Glomerular endothelial cell (primary cell): ENCODE results near the gene GRM5. TPM values are rescaled to one million over a fixed set of nuclear protein-coding genes. Genes with fewer than 3 reads are reported as not detected.
"Not testable (repeated sequence)": the region's sequence is repeated elsewhere in the genome, so short reads cannot be mapped to it uniquely, and the experiment has no call there.

Experiments used
- DNase-seq: peaks from one replicate; pipeline ENCODE4 v3.0.0-alpha.2; 2011; ENCODE audit warnings: low read depth, low spot score; ENCODE audit errors: extremely low read depth
- total RNA-seq: library from RNA; depleted of rRNA; stranded (reverse); fragments of >200 nt; gene quantifications from 2 replicates; pipeline ENCODE4 v1.2.3, GENCODE V29; 2015

The GRM5 gene
- total RNA-seq, result 0.05 and 0.47 TPM in 2 replicates

DNA sequence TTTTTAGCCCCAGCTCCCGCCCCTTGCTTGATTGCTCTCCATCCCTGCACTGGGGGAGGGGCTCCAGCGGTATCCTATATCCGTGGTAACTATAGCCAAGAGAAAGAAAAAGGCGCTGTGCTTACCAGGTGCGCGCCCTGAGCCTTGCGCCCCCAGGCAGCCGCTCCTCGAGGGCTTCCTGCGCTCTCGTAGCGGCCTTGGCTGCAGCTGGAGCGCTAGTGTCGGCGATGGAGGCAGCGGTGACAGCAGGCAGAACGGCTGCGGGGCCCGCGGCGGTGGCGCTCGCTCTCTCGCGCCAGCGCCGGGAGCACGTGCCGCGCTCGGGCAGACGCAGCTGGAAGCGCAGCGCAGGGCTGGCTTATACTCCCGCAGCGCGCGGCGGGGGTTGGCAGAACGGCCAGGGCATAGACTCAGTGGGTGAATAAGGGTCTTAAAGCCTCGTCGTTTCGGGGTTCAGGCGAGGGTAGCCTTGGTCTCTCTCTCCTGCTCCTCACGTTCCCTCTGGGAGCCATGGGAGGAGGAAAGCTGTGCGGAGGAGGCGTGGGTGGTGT lies at the start of gene GRM5:
Gene GRM5 (minus strand): TSS at position 332 of the 551 bp plus-strand sequence. CDS start 18,110 bp downstream, outside the sequence.
- not testable (repeated sequence) for DNase-seq

DNA sequence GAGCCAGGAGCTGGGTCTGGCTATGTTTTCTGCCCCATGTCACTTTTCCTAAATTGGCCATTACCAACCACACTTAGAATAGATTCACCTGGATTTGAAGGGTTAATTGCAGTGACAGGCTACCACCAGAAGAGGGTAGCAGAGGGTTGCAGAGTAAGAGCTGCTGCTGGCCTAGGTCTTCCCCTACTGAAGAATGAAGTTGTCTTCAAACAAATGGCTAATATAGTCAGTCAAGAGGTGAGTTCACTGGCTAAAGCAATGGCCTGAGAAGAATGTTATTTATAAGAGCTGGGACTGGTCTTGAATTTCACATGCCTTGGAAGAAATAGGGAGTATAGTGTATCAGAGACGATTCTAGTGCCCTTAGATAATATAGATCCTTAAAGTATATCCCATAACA lies 32.2 kb upstream of the GRM5 start:
- not testable (repeated sequence) for DNase-seq

DNA sequence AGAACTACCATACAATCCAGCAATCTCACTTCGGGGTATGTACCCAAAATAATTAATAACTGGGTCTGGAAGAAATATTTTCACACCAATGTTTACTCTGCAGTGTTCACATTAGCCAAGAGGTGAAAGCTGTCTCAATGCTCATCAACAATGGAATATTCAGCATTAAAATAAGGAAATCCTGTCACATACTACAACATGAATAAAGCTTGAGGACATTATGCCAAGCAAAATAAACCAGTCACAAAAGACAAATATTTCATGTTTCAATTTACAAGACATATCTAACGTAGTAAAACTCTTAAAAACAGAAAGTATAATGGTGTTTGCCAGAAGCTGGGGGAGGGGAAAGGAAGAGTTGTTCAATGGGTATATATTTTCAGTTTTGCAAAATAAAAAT lies 28.0 kb upstream of the GRM5 start:
- not testable (repeated sequence) for DNase-seq

DNA sequence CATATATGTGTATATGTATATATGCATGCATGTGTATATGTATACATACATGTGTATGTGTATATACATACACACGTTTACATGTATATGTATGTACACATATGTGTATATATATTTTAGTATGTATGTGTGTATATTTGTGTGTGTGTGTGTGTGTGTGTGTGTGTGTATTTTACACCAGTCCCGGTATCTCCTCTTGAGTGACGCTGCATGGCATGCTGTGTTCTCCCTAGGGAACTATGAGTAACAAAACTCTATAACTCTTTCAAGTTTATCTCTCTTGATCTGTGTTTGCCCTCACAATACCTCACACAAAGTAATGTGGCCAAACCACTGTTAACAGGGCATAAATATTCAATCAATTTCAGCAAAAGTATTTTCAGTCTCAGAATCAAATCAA lies 19.2 kb upstream of the GRM5 start:
- not testable (repeated sequence) for DNase-seq

DNA sequence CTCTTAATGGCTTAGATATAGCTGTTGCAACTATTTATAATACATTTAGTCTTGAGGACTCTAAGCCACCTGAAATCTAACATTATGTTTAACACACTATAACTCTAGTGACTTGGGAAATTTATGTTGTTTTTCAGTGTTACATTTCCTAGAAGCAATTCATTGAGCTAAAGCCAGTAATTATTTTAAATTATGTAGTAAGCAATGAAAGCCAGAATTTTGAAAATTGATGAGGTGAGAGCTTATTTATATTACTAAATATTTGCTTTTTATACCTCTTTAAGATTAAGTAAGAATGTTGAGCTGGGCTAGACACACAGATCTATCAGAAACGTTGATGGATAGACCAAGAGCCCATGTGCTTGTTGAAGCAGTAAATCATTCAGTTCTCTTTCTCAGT lies 5.1 kb upstream of the GRM5 start:
- DNase-seq, result not testable (repeated sequence)

DNA sequence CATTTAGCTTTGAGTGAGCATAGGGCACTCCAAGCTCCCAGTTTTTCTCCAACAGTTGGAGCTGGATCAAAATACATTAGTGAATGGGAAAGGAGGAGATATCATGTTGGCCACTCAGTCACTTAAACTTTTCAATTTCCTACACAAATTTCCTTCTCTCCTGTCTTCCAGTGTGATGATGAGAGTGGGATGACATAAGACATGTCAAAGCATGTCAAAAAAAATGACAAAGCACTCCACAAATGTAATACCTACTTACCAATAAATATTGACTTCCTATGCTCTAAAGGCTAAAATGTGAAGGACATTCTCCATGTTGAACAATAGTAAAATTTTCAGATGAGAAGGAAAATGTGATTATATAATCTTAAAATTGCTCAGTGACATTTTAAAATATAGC lies 1.5 kb upstream of the GRM5 start:
- DNase-seq, result no peak

DNA sequence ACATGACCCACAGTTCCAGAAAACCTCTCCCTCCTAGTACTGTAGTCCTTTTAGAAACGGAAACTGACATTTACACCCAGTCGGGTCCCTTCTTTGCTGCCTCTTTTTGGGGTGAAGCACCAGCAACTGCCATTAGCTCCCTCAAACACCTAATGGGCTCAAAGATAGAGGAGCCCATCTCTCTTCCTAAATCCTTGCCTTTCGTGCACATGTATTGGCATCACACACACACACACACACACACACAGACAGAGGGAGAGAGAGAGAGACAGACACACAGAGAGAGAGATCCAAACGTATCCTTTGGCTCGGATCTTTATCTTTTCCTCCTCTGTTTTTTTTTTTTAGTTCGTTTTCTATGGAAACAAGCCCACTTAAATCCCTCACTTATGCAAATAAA lies 716 bp downstream of the GRM5 start:
- DNase-seq, result no peak

DNA sequence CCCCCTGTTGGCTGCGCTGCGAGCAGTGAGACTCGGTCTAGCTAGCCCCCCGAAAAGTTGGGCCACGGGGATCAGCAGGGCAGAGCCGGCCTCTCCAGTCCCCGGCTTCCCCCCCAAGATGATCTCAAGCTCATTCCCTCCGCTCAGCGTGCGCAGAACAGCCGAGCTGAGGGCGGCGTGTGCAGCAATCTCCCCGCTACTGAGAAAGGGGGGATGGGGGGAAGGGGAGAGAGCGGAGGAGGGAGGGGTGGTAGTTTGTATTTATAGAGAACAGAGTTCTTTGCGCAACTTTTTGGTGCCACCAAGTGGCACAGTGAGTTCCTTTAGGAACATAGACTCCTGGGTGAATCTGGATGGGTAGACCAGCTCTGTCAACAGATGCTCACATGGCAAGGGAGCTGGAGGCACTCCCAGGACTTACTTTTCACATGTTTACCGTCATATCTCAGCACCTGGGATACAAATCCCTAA lies 2.3 kb downstream of the GRM5 start:
- DNase-seq, result not testable (repeated sequence)

DNA sequence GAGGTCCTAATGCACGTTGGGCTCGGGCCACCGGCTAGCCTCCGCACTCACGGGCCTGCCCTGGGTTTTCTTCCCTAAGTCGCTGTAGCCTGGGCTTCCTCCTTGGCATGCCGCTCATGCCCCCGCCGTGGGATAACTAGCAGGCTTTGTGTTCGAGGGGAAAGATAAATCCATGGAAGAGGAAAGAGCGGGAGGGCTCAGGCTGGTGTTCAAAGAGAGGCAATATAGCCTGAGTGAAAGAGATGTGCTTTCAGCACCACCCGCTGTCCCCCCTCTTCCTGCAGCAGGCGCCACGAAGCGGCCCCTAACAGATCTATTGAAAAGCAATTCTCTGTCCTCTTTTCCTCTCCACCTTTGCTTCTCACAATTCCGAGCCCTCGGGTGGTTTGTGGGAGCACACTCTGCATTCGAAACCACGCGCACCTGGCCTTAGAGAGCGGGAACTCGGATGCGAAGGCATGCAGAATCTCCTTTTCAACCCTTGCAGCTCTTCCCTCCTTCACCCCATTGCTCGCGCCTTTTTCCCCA lies 2.9 kb downstream of the GRM5 start:
- DNase-seq, result not testable (repeated sequence)

DNA sequence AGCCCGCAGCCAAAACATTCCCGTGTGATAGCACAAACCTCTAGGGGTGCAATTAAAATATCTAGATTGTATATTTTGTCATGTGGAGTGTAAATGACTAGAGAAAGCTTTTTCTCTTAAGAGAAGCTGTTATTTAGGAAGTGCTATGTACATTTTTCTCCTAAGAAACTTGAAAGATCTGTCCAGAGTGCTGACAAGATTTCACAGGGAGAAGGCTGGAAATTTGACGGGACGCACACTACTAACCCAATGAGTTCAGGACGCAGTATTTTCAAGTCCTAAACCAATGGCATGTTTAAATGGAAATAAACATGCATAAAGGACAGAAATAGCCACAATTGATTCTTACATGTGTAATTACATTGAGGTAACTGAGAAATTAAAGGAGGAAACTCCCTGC lies 3.9 kb downstream of the GRM5 start:
- DNase-seq, result not testable (repeated sequence)

DNA sequence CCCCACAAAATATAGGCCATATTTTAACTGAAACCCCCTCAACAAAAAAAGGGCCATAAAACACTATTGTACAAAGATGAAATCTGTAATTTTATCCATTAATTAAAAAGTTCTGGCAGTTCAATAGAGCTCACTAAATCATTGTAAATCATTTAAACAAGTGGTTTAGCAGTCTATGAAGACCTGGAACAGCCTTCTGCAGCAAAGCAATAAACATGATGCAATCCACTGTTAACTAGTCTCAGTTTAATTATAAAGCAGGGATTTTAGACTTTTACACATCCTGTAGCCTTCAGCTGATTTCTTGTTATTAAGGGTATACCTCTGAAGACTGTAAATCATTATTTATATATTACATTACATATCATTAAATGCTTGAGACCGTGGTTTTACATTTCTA lies 8.4 kb downstream of the GRM5 start:
- not testable (repeated sequence) for DNase-seq

DNA sequence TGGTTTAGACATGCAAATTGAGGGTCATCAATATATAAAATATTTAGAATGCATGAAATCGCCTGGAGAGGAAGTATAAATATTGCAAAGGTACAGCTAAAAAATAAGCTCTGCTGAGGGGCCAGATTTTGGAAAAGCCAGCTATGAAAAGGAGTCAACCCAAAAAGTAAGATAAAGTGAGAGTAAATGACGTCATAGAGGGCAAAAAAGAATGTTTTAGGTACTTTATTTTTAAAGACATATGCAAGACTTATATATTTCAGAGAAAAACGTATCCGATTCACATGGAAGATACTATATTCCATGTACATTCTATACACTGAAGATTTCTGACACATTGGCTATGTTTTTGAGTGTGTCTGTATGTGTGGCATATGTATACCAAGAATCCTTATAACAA lies 13.6 kb downstream of the GRM5 start:
- DNase-seq, result no peak

DNA sequence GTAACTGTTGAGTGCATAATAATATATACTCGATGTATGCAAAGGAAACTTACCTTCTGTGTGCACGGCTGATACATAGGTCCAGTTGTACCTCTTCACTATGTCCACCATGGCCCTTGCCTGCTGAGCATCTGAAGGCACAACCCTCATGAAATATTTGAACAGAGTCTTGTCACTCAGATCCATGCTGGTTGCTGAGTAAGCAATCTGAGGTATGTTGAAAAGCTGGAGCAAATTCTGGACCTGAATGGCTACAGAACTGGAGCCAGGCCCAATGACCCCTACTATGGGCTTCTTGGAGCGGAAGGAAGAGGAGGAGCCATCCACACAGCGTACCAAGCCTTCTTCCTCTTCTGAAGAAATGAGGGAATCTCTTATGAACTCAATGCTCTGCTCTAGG lies 18.6 kb downstream of the GRM5 start:
- DNase-seq, result not testable (repeated sequence)

DNA sequence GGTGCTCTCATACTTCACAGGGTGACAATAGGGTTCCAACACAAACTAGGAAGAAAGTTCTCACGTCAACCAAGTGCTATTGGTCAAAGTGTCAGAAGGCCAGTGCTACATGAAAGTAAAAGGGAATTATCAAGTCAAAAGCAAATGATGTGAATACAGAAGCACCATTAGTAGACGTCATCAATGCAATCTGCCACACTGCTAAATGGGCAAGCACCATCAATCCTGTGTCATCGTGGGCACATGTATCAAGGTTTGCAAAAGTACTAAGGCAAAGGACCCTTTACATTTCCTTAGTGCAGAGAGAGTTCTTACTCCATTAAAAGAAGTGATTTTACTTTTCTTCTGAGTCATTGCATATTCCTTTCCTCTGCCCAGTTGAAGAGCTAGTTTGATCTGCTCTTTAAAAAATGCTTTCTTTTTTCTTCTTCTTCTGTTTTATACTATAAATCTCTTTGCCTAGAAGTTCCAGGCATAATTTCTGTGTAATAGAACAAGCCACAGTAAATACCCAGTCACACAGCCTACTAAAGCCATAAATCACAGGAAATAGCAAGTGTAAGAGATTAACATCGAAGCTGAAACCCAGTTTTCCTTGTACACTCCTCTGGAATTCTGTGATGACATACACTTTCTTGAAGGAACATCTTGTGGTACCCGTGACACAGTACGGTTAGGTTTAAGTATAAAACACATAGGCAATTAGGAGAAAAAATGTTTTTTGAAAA lies 21.8 kb downstream of the GRM5 start:
- not testable (repeated sequence) for DNase-seq

DNA sequence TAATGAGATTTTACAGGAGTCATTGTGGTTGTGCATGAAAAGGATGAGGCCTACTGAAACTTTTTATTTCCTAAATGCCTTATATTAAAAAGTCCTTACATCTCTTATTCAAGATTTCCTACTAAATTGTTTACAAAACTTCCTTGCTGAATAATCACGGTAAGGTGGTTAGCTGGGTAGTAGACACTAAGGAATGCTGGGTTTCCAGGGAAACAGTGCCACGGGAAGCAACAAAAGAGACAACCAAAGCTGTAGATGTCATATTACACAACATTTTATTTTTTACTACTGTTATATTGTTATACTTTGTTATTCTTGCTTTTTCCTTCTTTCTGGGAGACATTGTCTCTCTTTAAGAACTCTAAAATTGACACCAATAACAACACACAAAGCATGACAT lies 36.1 kb downstream of the GRM5 start:
- not testable (repeated sequence) for DNase-seq

DNA sequence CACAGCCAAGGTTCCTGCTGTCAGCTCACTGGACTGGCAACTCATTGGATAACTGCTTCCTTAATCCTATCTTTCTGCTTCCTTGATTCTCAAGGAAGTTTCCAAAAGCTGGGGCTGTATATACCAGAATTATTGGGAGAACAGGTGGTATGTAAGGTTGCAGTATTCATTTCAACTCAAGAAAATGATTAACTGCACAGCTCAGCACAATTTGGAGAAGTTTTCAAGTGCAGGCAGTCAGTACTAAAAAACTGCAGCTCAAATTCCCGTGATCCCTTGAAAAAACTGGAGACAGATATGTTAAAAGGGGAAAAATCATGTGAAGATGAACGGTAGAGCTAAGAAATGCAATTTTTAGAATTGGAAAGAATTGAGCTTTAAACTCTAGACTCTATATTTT lies 44.4 kb downstream of the GRM5 start:
- no peak for DNase-seq

DNA sequence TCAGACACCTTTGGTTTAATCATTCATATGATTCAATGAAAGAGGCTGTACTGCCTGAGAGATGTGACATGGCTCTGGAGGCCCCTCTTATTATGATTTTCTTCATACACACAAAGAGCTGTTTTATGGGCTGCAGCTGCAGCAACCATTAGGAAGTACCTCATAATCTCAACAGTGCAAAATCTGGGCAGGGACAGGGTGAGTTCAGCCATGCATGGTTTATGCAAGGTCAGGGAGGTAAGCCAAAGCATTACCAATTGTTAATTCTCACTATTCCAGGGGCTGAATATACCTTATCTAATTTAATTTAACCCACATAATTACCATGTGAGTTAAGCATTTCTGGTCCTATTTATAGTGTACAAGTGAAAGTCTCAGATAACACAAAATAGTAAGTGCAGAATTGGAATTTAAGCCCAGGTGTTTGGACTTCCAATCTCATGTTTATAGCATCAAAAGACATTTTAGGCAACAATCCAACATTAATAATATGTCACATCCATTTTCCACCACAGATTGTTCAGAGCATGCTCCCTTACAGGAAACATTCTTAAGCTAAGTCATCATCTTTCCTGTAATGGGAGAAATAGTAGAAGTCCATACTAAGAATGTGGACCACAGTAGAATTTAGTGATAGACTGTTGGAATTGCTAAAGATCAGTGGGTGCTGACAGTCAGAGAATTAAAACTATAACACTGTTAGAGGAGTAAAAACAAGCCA lies 45.8 kb downstream of the GRM5 start:
- DNase-seq, result not testable (repeated sequence)

DNA sequence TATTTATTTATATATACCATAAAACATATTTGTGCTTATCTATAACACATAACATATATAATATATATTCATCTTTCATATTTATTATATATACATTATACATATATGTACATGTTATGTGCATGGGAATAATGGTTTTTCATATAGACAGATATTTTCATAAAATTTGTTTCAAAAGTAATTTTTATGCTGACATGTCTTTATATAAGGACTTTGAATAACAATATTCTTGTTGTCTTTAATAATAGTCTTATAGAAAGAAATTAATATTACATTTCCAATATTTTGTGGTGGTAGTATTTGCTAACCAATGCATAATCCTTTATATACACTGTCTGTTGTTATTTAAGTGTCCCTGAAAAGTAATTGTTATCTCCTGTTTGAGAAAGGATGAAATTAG lies 49.6 kb downstream of the GRM5 start:
- DNase-seq, result no peak

DNA sequence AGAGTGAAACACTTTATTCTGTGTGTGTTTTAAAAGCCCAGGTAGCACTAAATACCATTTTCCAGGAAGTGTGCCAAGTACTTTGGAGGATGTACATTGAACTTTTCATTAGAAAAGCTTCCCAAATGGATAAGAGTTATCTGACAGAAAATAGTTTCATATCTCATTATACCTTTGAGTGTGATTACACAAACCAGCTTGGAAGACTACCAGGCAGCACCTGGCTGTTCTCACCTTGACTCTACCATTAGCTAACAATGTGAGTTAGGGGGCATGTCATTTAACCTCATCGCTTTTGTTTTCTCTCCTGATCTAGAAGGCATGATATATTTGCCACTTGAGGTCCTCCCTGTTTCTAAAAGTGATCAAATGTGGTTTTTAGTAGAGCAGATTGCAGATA lies 50.2 kb downstream of the GRM5 start:
- no peak for DNase-seq

DNA sequence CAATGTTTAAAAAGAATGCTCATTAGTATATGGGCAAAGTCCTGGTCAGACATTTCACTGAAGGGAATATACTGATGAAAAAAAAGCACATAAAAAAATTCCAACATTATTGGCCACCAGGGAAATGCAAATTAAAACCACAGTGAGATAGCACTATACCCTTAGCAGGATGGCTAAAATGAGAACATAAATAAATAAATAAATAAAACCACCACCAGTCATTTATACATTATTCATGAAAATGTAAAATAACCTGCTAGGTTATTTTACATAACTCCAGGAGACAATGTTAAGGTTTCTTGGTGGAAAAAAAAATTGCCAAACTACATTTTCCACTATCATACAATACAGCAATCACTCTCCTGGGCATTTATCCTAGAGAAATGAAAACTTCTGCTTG lies 64.9 kb downstream of the GRM5 start:
- not testable (repeated sequence) for DNase-seq

DNA sequence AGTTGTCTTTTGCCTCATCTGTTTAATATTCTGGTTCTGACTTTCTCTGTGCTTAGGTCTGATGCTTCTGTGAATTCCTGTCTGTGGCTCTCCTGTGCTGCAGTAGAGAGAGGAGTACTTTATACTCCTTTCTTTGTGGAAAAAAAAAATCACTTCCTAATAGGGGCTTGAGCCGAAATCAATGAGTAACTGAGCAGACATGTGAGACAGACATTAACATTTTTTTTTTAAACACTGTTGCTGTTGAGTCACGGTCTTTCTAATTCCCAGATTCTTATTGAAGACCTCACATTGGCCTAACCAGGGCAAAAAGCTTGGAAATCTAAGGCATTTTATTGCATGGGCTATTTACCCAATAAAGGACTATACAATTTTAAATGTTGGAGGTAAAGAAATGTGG lies 86.1 kb downstream of the GRM5 start:
- DNase-seq, result no peak
